PC-9 (cell line): ENCODE measurements around the gene NAA20.

Experiments
- EZH2 ChIP-seq: fragments of 200-600 bp; sonication (generic); IDR thresholded peaks from 2 replicates; pipeline ENCODE4 v1.8.0; 2017; ENCODE audit warnings: antibody characterized with exemption, low read depth
- TF ChIP-seq, protein P1 (sequence below): fragments of 200-600 bp; sonication (generic); conservative IDR thresholded peaks from 2 replicates; pipeline ENCODE4 v1.6.1; 2017; ENCODE audit warnings: mixed run types, antibody characterized with exemption, mild to moderate bottlenecking, moderate library complexity

DNA sequence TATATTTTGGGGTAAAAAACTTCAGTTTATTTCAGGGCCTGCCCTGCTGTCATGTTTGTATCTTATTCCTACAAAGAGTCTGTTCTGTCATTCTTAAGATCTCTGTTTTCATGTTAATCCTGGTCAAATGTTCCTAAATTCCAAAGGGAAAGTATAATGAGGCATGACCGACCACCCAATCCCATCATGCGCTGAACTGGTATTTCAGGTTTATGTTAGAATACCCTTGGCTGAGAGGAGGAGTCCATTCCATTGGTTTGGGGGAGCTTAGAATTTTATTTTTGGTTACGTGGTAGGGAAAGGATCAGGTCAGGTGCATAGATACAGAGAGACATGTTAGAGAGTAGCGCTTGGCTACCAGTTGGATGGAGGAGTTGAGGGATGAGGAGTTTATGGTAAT, 60.9 kb downstream of the NAA20 start:
- TF ChIP-seq, protein P1, sequence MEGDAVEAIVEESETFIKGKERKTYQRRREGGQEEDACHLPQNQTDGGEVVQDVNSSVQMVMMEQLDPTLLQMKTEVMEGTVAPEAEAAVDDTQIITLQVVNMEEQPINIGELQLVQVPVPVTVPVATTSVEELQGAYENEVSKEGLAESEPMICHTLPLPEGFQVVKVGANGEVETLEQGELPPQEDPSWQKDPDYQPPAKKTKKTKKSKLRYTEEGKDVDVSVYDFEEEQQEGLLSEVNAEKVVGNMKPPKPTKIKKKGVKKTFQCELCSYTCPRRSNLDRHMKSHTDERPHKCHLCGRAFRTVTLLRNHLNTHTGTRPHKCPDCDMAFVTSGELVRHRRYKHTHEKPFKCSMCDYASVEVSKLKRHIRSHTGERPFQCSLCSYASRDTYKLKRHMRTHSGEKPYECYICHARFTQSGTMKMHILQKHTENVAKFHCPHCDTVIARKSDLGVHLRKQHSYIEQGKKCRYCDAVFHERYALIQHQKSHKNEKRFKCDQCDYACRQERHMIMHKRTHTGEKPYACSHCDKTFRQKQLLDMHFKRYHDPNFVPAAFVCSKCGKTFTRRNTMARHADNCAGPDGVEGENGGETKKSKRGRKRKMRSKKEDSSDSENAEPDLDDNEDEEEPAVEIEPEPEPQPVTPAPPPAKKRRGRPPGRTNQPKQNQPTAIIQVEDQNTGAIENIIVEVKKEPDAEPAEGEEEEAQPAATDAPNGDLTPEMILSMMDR, result no peak
- TF ChIP-seq EZH2, result no peak
